Peyer's patch (tissue), 4 donors: ENCODE results near the gene LRRC46. TPM values are rescaled to one million over a fixed set of nuclear protein-coding genes. Genes with fewer than 3 reads are reported as not detected.

Source experiments
- DNase-seq, 3 donors: peaks; one replicate each; pipeline ENCODE4 v3.0.0-alpha.2; 2017 to 2019
- H3K27ac ChIP-seq, 4 donors: fragments of 200-600 bp; sonication (generic); one replicate each; pipeline ENCODE4 v1.5.1; 2016 to 2019
- H3K27me3 ChIP-seq, 2 donors: fragments of 200-600 bp; sonication (generic); one replicate each; pipeline ENCODE4 v1.5.1; 2019
- H3K36me3 ChIP-seq, 3 donors: fragments of 200-600 bp; sonication (generic); one replicate each; pipeline ENCODE4 v1.5.1; 2016 to 2019
- H3K4me1 ChIP-seq, 4 donors: fragments of 200-600 bp; sonication (generic); one replicate each; pipeline ENCODE4 v1.5.1; 2016 to 2019
- H3K4me3 ChIP-seq, 4 donors: fragments of 200-600 bp; sonication (generic); 1 replicate in 3 of 4; 2 replicates in 1 of 4; pipeline ENCODE4 v1.5.1; 2016 to 2019; ENCODE audit warnings: mild to moderate bottlenecking in 1 of 4
- H3K9me3 ChIP-seq, 4 donors: fragments of 200-600 bp; sonication (generic); one replicate each; pipeline ENCODE4 v1.5.1; 2016 to 2019; ENCODE audit warnings: mild to moderate bottlenecking in 1 of 4
- POLR2A ChIP-seq, 2 donors: fragments of 450-650 bp; IDR thresholded peaks; one replicate each; pipeline ENCODE4 v1.5.1; 2017; ENCODE audit warnings: antibody characterized with exemption in 2 of 2, mild to moderate bottlenecking in 2 of 2, moderate library complexity in 2 of 2
- total RNA-seq, 4 donors: library from RNA; depleted of rRNA; stranded (reverse); fragments of >200 nt; gene quantifications; one replicate each; pipeline ENCODE4 v1.1.0, GENCODE V29; 2016
- TF ChIP-seq, protein P1 (sequence below), 6 experiments: fragments of 450-650 bp in 4 of 6; fragments of 200-600 bp in 2 of 6; sonication (generic) in 1 of 6; IDR thresholded peaks; one replicate each; pipeline ENCODE4 v1.5.1; 2017 to 2019; ENCODE audit warnings: antibody characterized with exemption in 6 of 6, mild to moderate bottlenecking in 3 of 6, moderate library complexity in 1 of 6

The LRRC46 gene
- total RNA-seq, 4 donors from 2014 or later = 0.40 TPM; not detected in 3

DNA sequence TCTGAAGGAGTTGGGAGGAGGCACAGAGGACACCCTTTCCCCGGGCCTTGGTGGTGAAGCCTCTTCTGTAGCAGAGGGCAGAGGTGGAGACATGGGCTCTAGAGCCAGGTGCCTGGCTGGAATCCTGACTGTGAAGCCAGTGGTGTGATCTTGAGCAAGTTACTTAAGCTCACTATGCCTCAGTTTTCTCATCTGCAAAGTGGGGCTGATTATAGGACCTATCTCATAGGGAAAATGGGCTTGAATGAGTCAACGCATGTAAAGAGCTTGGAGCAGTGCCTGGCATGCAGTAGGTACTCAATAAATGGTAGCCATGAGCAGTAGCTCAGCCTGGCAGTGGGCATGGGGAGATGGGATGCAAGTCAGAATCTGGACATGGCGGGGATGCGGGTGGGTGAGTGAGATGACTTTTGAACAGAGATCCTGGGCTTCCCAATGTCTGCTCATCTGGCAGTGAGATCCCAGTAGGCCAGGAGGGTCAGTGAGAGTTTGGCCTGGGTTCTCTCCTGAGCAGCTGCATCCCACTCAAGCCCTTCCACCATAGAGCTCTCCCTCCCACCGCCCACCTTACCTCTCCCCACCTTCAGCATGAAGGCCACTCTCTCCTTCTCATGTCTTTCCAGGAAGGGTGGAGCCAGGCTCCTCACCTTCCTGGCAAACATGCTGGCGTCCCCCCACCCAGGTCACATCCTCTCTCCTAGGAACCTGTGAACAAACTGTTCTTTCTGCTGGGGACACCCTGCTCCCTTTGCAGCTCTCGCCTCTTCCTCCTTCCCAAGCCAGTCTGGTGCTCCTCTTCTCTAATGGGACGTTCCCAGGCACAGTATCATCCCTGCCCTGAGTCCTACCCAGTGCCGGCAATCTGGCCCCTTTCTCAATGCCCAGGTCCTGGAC, 51.5 kb downstream of the LRRC46 start:
- TF ChIP-seq, protein P1, sequence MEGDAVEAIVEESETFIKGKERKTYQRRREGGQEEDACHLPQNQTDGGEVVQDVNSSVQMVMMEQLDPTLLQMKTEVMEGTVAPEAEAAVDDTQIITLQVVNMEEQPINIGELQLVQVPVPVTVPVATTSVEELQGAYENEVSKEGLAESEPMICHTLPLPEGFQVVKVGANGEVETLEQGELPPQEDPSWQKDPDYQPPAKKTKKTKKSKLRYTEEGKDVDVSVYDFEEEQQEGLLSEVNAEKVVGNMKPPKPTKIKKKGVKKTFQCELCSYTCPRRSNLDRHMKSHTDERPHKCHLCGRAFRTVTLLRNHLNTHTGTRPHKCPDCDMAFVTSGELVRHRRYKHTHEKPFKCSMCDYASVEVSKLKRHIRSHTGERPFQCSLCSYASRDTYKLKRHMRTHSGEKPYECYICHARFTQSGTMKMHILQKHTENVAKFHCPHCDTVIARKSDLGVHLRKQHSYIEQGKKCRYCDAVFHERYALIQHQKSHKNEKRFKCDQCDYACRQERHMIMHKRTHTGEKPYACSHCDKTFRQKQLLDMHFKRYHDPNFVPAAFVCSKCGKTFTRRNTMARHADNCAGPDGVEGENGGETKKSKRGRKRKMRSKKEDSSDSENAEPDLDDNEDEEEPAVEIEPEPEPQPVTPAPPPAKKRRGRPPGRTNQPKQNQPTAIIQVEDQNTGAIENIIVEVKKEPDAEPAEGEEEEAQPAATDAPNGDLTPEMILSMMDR (IDR thresholded peaks at IDR 0.05) = no peak
- TF ChIP-seq POLR2A (IDR thresholded peaks at IDR 0.05) = peak in 1 of 2 donors; percentile 26
- Histone ChIP-seq H3K27ac (peak overlapping the region in 3 of 4 donors; percentile 45 to 98 (median 93)), H3K4me1 (peaks cover 0 to 53% (median 8%) of the 10 kb centered on the region in 4 donors), H3K27me3 (no peaks in the 10 kb centered on the region), H3K36me3 (no peaks in the 10 kb centered on the region), H3K9me3 (no peaks in the 10 kb centered on the region), H3K4me3 (no peak overlapping the region)
- peak in 2 of 3 donors; percentile 62 to 68 for DNase-seq

DNA sequence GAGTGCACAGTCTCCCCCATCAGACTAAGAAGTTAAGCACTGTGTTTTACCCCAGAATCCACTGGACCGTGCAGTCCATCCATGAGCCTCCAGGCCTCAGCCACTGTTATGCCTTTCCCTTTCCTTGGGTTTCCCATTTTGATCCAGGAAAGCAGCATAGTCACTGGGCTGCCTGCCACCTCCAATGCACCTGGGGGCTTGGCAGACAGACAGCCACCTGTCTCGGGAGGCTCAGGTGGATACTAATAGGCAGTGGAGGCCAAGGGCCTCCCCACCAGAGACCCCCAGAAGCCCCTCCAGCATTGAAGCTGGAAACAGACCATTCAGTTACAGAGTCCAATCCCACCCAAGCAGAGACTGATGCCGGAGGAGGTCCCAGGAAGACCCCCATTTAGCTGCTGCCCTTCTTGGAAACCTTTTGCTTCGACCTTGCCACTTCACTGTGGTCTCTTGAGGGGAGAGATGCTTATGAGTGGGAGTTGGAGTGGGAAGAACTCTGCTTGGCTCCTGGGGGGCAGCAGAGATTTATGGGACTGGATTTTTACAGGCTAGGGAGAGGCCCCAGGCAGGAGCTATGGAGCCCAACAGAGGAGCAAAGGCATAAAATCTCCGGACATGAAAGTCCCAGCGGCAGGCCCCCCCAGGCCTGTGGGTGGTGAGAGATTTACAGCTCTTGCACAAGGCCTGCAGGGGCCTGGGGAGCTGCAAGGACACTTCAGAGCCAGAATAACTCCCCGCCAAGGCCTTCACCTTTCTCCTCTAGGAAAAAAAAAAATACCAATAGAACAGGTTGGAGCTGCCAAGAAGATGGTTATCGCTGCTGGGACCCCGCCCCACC, 52.3 kb downstream of the LRRC46 start:
- peaks cover 0 to 53% (median 8%) of the 10 kb centered on the region in 4 donors for H3K4me1 ChIP-seq

DNA sequence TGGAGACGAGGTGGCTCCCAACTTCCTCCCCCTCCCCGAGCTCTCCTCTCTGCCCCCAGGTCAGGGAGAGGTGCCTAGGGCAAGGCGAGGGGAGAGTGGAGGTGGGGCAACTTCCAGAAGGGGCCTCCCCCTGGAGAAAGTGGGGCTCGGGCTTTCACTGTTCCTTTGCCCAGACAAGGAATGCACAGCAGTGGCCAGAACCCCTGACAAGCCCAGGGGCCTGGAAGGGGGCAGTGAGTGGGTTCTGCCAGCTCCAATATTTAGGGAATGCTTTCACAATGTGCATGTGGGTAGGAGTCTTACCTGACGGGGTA, 52.9 kb downstream of the LRRC46 start:
- peak overlapping the region in 3 of 4 donors; percentile 71 to 98 (median 93) for H3K27ac ChIP-seq
- peak overlapping the region in 1 of 4 donors; percentile 3 for H3K4me3 ChIP-seq
- no peaks in the 10 kb centered on the region for H3K36me3 ChIP-seq
- no peak for DNase-seq
- no peaks in the 10 kb centered on the region for H3K27me3 ChIP-seq
- H3K9me3 ChIP-seq = no peaks in the 10 kb centered on the region
- no peak for TF ChIP-seq POLR2A (IDR thresholded peaks at IDR 0.05)
- TF ChIP-seq, protein P1 (IDR thresholded peaks at IDR 0.05) = no peak
- peaks cover 0 to 53% (median 8%) of the 10 kb centered on the region in 4 donors for H3K4me1 ChIP-seq

More for the DNA sequence above, 52.3 kb downstream of the LRRC46 start:
- Histone ChIP-seq H3K4me3 (no peak overlapping the region), H3K27ac (peak overlapping the region in 3 of 4 donors; percentile 45 to 98 (median 93)), H3K36me3 (no peaks in the 10 kb centered on the region), H3K9me3 (no peaks in the 10 kb centered on the region), H3K27me3 (no peaks in the 10 kb centered on the region)
- peak in 2 of 3 donors; percentile 80 to 82 for DNase-seq
- TF ChIP-seq, protein P1 (IDR thresholded peaks at IDR 0.05) = no peak
- TF ChIP-seq POLR2A (IDR thresholded peaks at IDR 0.05) = no peak

DNA sequence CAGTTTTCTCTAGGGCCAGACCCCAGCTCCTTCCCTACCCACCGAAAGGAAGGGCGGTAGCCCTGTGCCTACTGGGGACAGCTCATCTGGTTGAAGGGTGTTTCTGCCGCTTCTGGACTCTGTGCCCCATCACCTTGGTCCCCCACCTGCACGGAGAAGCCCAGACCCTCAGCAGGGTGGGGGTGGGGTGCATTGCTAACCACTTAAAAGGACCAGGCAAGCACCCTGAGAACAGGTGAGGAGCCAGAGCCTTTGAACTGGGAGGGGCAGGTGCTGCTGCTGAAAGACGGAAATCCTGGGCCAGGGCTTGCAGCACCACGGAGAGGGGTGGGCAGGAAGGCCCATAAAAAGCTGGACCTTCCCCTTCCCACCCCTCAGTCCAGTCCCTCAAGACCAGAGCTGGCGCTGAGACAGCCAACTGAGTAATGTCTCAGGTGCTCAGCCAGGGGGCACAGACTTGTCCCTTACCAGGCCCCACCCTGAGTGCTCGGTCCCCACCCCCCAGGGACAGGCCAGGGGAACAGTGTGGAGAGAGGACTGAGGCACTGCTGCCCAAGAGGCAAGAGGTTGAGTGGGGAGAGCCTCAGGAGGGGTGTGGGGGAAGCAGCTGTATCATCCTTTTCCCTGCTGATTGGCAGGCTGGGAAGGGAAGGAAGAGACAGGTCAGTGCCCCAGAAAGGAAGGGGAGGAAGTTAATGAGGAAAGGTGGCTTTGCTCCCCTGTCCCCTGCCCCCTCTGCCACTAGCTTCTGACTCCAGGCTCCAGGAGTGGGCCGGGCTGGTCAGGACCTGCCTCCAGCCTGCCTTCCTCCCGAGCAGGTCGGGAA, 53.6 kb downstream of the LRRC46 start:
- H3K36me3 ChIP-seq = no peaks in the 10 kb centered on the region
- H3K4me1 ChIP-seq = peaks cover 0 to 53% (median 8%) of the 10 kb centered on the region in 4 donors
- H3K9me3 ChIP-seq = no peaks in the 10 kb centered on the region
- DNase-seq = peak in 2 of 3 donors; percentile 85 to 86
- H3K4me3 ChIP-seq = peak overlapping the region in 2 of 4 donors; percentile 8 to 22
- TF ChIP-seq POLR2A (IDR thresholded peaks at IDR 0.05) = peak; percentile 33 to 55
- TF ChIP-seq, protein P1 (IDR thresholded peaks at IDR 0.05) = peak in 3 of 6 experiments; percentile 19 to 30 (median 22)
- H3K27ac ChIP-seq = peak overlapping the region in 3 of 4 donors; percentile 71 to 98 (median 93)
- no peaks in the 10 kb centered on the region for H3K27me3 ChIP-seq

Other genes with a start within 250 kb of the LRRC46 start
- gene KPNB1, start 181.8 kb upstream of the LRRC46 start, total RNA-seq = 100 to 1,000 TPM in 3 of 4 donors, 10 to 100 TPM in 1; 72.3 to 276 (median 135) TPM
- gene TBKBP1, start 137.5 kb upstream of the LRRC46 start, total RNA-seq = 10 to 100 TPM in 1 of 4 donors, 1 to 10 TPM in 3; 3.0 to 23.1 (median 5.2) TPM
- under 1 TPM in 3 of 4 donors, not detected in 1; 0.53 to 0.85 (median 0.67) TPM for gene TBX21, start 98.4 kb upstream of the LRRC46 start, total RNA-seq
- gene OSBPL7, start 9.9 kb upstream of the LRRC46 start, total RNA-seq = 100 to 1,000 TPM in 1 of 4 donors, 10 to 100 TPM in 3; 31.4 to 104 (median 70.9) TPM
- 10 to 100 TPM; 30.5 to 50.4 (median 34.8) TPM for gene MRPL10, start 129 bp upstream of the LRRC46 start, total RNA-seq
- 100 to 1,000 TPM in 2 of 4 donors, 10 to 100 TPM in 2; 56.2 to 126 (median 86.9) TPM for gene SCRN2, start 9.6 kb downstream of the LRRC46 start, total RNA-seq
- gene SP6, start 19.5 kb downstream of the LRRC46 start, total RNA-seq = 10 to 100 TPM in 2 of 4 donors, 1 to 10 TPM in 2; 3.3 to 27.0 (median 16.6) TPM
- 10 to 100 TPM in 3 of 4 donors, 1 to 10 TPM in 1; 8.6 to 29.7 (median 16.6) TPM for gene SP2, start 64.6 kb downstream of the LRRC46 start, total RNA-seq
- gene PNPO, start 109.9 kb downstream of the LRRC46 start, total RNA-seq = 100 to 1,000 TPM in 1 of 4 donors, 10 to 100 TPM in 3; 23.9 to 103 (median 64.6) TPM
- 100 to 1,000 TPM in 3 of 4 donors, 10 to 100 TPM in 1; 88.3 to 358 (median 288) TPM for gene PRR15L, start 126.2 kb downstream of the LRRC46 start, total RNA-seq
- 1,000 to 10,000 TPM in 1 of 4 donors, 100 to 1,000 TPM in 3; 198 to 1,062 (median 553) TPM for gene CDK5RAP3, start 139.4 kb downstream of the LRRC46 start, total RNA-seq
- 10 to 100 TPM in 2 of 4 donors, 1 to 10 TPM in 2; 2.2 to 27.2 (median 7.0) TPM for gene COPZ2, start 206.1 kb downstream of the LRRC46 start, total RNA-seq
- 100 to 1,000 TPM in 3 of 4 donors, 10 to 100 TPM in 1; 89.1 to 228 (median 217) TPM for gene NFE2L1, start 216.7 kb downstream of the LRRC46 start, total RNA-seq